H1 (cell line): ENCODE measurements around the gene OR52I1. TPM values are rescaled to one million over a fixed set of nuclear protein-coding genes. Genes with fewer than 3 reads are reported as not detected.

Experiments
- CTCF ChIA-PET: fragments of 300-600 bp; sonication (Branson Sonifier 250); formaldehyde crosslinking; loops from one replicate; lab custom pipeline; 2021; ENCODE audit not compliant: partially characterized antibody; lab: Charles Lee
- POLR2A ChIA-PET: fragments of 300-600 bp; sonication (Branson Sonifier 250); formaldehyde crosslinking; loops from one replicate; lab custom pipeline; 2021; ENCODE audit warnings: inconsistent platforms; ENCODE audit not compliant: partially characterized antibody; lab: Charles Lee
- DNase-seq, 2 experiments: peaks; one replicate each; pipeline versions ENCODE4 v3.0.0 to v3.0.0-alpha.2; 2010 to 2022; ENCODE audit warnings: low spot score in 2 of 2, low read depth in 1 of 2, mixed read lengths in 1 of 2
- FAIRE-seq: peaks from 2 replicates; lab custom pipeline; 2011; peaks lifted over from hg19 to GRCh38; lab: Jason Lieb, UNC
- H2AFZ ChIP-seq: 2 replicates; pipeline ENCODE4 v1.8.1; 2012; ENCODE audit warnings: low read length, inconsistent platforms
- H2AK5ac ChIP-seq: 2 replicates; pipeline ENCODE4 v1.6.1; 2013; ENCODE audit warnings: low read depth, low read length
- H2BK120ac ChIP-seq: replicated peaks from 2 replicates; pipeline ENCODE3; 2013; ENCODE audit warnings: low read depth, low read length, inconsistent platforms
- H2BK12ac ChIP-seq: 2 replicates; pipeline ENCODE4 v1.6.1; 2013; ENCODE audit warnings: low read depth, low read length
- H2BK15ac ChIP-seq: 2 replicates; pipeline ENCODE4 v1.6.1; 2013; ENCODE audit warnings: low read length
- H2BK20ac ChIP-seq: 2 replicates; pipeline ENCODE4 v1.6.1; 2013; ENCODE audit warnings: low read length
- H2BK5ac ChIP-seq: 2 replicates; pipeline ENCODE4 v1.6.1; 2013; ENCODE audit warnings: low read depth, low read length
- H3K14ac ChIP-seq: 2 replicates; pipeline ENCODE4 v1.6.1; 2013; ENCODE audit warnings: inconsistent platforms; ENCODE audit not compliant: insufficient read length
- H3K18ac ChIP-seq: 2 replicates; pipeline ENCODE4 v1.6.1; 2013; ENCODE audit warnings: low read length; ENCODE audit errors: extremely low read depth
- H3K23ac ChIP-seq: 2 replicates; pipeline ENCODE4 v1.6.1; 2013; ENCODE audit warnings: inconsistent platforms; ENCODE audit not compliant: insufficient read length
- H3K23me2 ChIP-seq: 2 replicates; pipeline ENCODE4 v1.6.1; 2013; ENCODE audit warnings: low read depth, low read length
- H3K27ac ChIP-seq: 2 replicates; pipeline ENCODE4 v1.6.1; 2011; ENCODE audit warnings: low read depth, low read length, inconsistent platforms
- H3K27me3 ChIP-seq, 4 experiments: replicated peaks in 1 of 4; 1 replicate in 1 of 4; 2 replicates in 3 of 4; pipeline versions ENCODE4 v1.6.1 to v1.8.1; 2011 to 2013; ENCODE audit warnings: low read length in 3 of 4, mild to moderate bottlenecking in 3 of 4, inconsistent platforms in 2 of 4, mixed read lengths in 2 of 4, moderate library complexity in 1 of 4; ENCODE audit not compliant: control insufficient read depth in 3 of 4, insufficient read depth in 3 of 4; ENCODE audit errors: extremely low read depth in 1 of 4
- H3K36me3 ChIP-seq, 4 experiments: 2 replicates each; pipeline versions ENCODE4 v1.6.1 to v1.8.1; 2011 to 2013; ENCODE audit warnings: mild to moderate bottlenecking in 4 of 4, low read length in 3 of 4, moderate library complexity in 2 of 4, control low read depth in 1 of 4, inconsistent platforms in 1 of 4; ENCODE audit not compliant: insufficient read depth in 4 of 4, control insufficient read depth in 2 of 4
- H3K4ac ChIP-seq: replicated peaks from 2 replicates; pipeline ENCODE3; 2013; ENCODE audit warnings: low read length, low read depth, mixed read lengths, inconsistent platforms; ENCODE audit not compliant: insufficient read length
- H3K4me1 ChIP-seq, 4 experiments: replicated peaks in 1 of 4; 1 replicate in 1 of 4; 2 replicates in 3 of 4; pipeline versions ENCODE4 v1.6.1 to v1.8.1; 2011 to 2013; ENCODE audit warnings: low read length in 3 of 4, inconsistent platforms in 2 of 4, mixed read lengths in 1 of 4; ENCODE audit not compliant: insufficient read depth in 4 of 4, control insufficient read depth in 3 of 4
- H3K4me2 ChIP-seq, 2 experiments: 2 replicates each; pipeline versions ENCODE4 v1.6.1 to v1.8.1; 2011 to 2013; ENCODE audit warnings: low read depth in 2 of 2, low read length in 2 of 2, control low read depth in 1 of 2, inconsistent platforms in 1 of 2, mild to moderate bottlenecking in 1 of 2; ENCODE audit not compliant: insufficient read depth in 1 of 2
- H3K4me3 ChIP-seq, 4 experiments: fragments of 200-600, 300-600 bp in 1 of 4; sonication (generic), shearing (Covaris generic), sonication (Bioruptor Twin) in 1 of 4; 2 replicates each; pipeline versions ENCODE4 v1.5.1 to v1.8.1; 2011 to 2016; ENCODE audit warnings: low read length in 4 of 4, low read depth in 3 of 4, control low read depth in 2 of 4, inconsistent platforms in 2 of 4, mild to moderate bottlenecking in 2 of 4, mixed read lengths in 1 of 4, moderate library complexity in 1 of 4; ENCODE audit not compliant: insufficient read depth in 2 of 4; ENCODE audit errors: extremely low read depth in 1 of 4
- H3K56ac ChIP-seq: replicated peaks from 2 replicates; pipeline ENCODE3; 2013; ENCODE audit warnings: low read depth, mild to moderate bottlenecking, mixed read lengths, low read length, inconsistent platforms; ENCODE audit not compliant: insufficient read length
- H3K79me1 ChIP-seq: 2 replicates; pipeline ENCODE4 v1.6.1; 2013; ENCODE audit warnings: low read depth, low read length, control low read depth
- H3K79me2 ChIP-seq, 2 experiments: 2 replicates each; pipeline versions ENCODE4 v1.6.1 to v1.8.1; 2012 to 2013; ENCODE audit warnings: low read length in 2 of 2, mild to moderate bottlenecking in 2 of 2, inconsistent platforms in 1 of 2; ENCODE audit not compliant: insufficient read depth in 2 of 2, control insufficient read depth in 1 of 2
- H3K9ac ChIP-seq, 4 experiments: replicated peaks in 1 of 4; 1 replicate in 1 of 4; 2 replicates in 3 of 4; pipeline versions ENCODE4 v1.6.1 to v1.8.1; 2011 to 2013; ENCODE audit warnings: low read depth in 3 of 4, low read length in 3 of 4, control low read depth in 2 of 4, mild to moderate bottlenecking in 2 of 4, moderate library complexity in 2 of 4, inconsistent platforms in 1 of 4; ENCODE audit errors: extremely low read depth in 1 of 4
- H3K9me3 ChIP-seq, 2 experiments: 2 replicates each; pipeline versions ENCODE4 v1.6.1 to v1.8.1; 2012 to 2013; ENCODE audit warnings: mild to moderate bottlenecking in 2 of 2, moderate library complexity in 2 of 2, control low read depth in 1 of 2, inconsistent platforms in 1 of 2, low read depth in 1 of 2, low read length in 1 of 2, mixed read lengths in 1 of 2; ENCODE audit not compliant: insufficient read depth in 2 of 2
- H4K20me1 ChIP-seq, 2 experiments: replicated peaks in 1 of 2; 2 replicates each; pipeline versions ENCODE3 to v1.8.1; 2011 to 2013; ENCODE audit warnings: inconsistent platforms in 2 of 2, low read length in 2 of 2, mild to moderate bottlenecking in 1 of 2; ENCODE audit not compliant: insufficient read depth in 2 of 2, control insufficient read depth in 1 of 2
- H4K5ac ChIP-seq: 2 replicates; pipeline ENCODE4 v1.6.1; 2013; ENCODE audit warnings: low read length, low read depth, mixed read lengths, inconsistent platforms; ENCODE audit not compliant: insufficient read length
- H4K8ac ChIP-seq: 2 replicates; pipeline ENCODE4 v1.8.0; 2013; ENCODE audit warnings: mild to moderate bottlenecking, moderate library complexity, low read length, inconsistent platforms; ENCODE audit not compliant: insufficient read depth; ENCODE audit errors: extremely low read depth
- H4K91ac ChIP-seq: replicated peaks from 2 replicates; pipeline ENCODE3; 2013; ENCODE audit warnings: low read length, mixed read lengths, inconsistent platforms; ENCODE audit not compliant: insufficient read length
- SAP30 ChIP-seq: fragments of 300-600 bp; sonication (generic); IDR thresholded peaks from 2 replicates; pipeline ENCODE4 v1.7.1; 2012; ENCODE audit warnings: low read length, moderate library complexity, mild to moderate bottlenecking, inconsistent platforms; ENCODE audit not compliant: insufficient read depth, insufficient replicate concordance
- TCF12 ChIP-seq: IDR thresholded peaks from 2 replicates; pipeline ENCODE4 v1.6.1; 2011; ENCODE audit warnings: low read depth, mild to moderate bottlenecking, low read length
- WGBS, 2 experiments: shearing (Covaris generic) in 1 of 2; methylation state at CpG; one replicate each; pipeline versions ENCODE4 v1.1.6 to v1.1.7; 2013 to 2015; ENCODE audit warnings: low lambda C conversion rate in 2 of 2, mixed read lengths in 2 of 2, inconsistent platforms in 1 of 2, low coverage in 1 of 2, missing lambda C conversion rate in 1 of 2; ENCODE audit not compliant: insufficient replicate concordance in 2 of 2, insufficient coverage in 1 of 2, insufficient read length in 1 of 2; ENCODE audit errors: extremely low coverage in 1 of 2, missing lambda C conversion rate in 1 of 2; 5-methylcytosine and 5-hydroxymethylcytosine counted together
- polyA plus RNA-seq, 7 experiments: library from polyadenylated mRNA; depleted of rRNA in 3 of 7; stranded (reverse) in 5 of 7; unstranded in 2 of 7; fragments of >200 nt in 5 of 7; fragments of 200-250 nt in 2 of 7; gene quantifications; 1 replicate in 5 of 7; 2 replicates in 1 of 7; 4 replicates in 1 of 7; pipeline versions ENCODE4 v1.2.1 to v1.2.3, GENCODE V29; 2011 to 2013; ENCODE audit warnings: missing spikeins in 2 of 7, mixed read lengths in 2 of 7
- total RNA-seq: library from RNA; stranded (reverse); fragmentation: NEBNext Ultra II Directional; extraction: Animal tissue kit (Norgen Biotek cat#: 25700); gene quantifications from 2 replicates; pipeline ENCODE4 v1.2.1, GENCODE V29; 2021

The OR52I1 gene
- total and polyA plus RNA-seq, 2 of the 8 experiments (the other 6 are each of a cell fraction or from before 2014, with no cell fraction given) = not detected

GRCh38 chr11:4619514-4619913 is 25.7 kb downstream of the OR52I1 start:
- Histone ChIP-seq H3K9me3 (no peaks in the 10 kb centered on the region), H3K36me3 (no peaks in the 10 kb centered on the region), H3K14ac (no peak overlapping the region), H3K56ac (no peak overlapping the region), H3K4me1 (no peaks in the 10 kb centered on the region), H4K5ac (no peak overlapping the region), H4K20me1 (no peaks in the 10 kb centered on the region), H3K9ac (no peak overlapping the region), H3K27ac (no peak overlapping the region), H2BK120ac (no peak overlapping the region), H3K18ac (no peak overlapping the region), H3K4me2 (no peak overlapping the region), H2BK15ac (no peak overlapping the region), H3K4me3 (no peak overlapping the region), H3K4ac (no peak overlapping the region), H2BK5ac (no peak overlapping the region), H2BK20ac (no peak overlapping the region), H2AK5ac (no peak overlapping the region), H2AFZ (no peak overlapping the region), H3K23me2 (no peaks in the 10 kb centered on the region), H2BK12ac (no peak overlapping the region), H4K8ac (no peak overlapping the region), H4K91ac (no peak overlapping the region), H3K79me1 (no peaks in the 10 kb centered on the region), H3K27me3 (no peaks in the 10 kb centered on the region), H3K79me2 (no peaks in the 10 kb centered on the region), H3K23ac (no peak overlapping the region)
- WGBS, 2 experiments = 80% methylated on average over 9 of the region's 9 CpGs; no CpG with 5 or more reads in 1 of the 2 experiments
- DNase-seq (no peak), FAIRE-seq (no peak)
- no peak for TF ChIP-seq TCF12
- no peak for TF ChIP-seq SAP30
- CTCF ChIA-PET = no interaction called here
- POLR2A ChIA-PET = no interaction called here
